GM19351 (cell line): Measurements from ENCODE around the gene LKAAEAR1.

Experiments
- ATAC-seq: cut with Tn5 transposase; IDR thresholded peaks from one replicate; pipeline ENCODE4 v1.9.1; 2021; ENCODE audit warnings: mild to moderate bottlenecking, moderate library complexity; ENCODE audit not compliant: unreplicated experiment

LKAAEAR1 gene

GRCh38 chr20:64069209-64069613 lies 15.0 kb downstream of the LKAAEAR1 start:
- no peak for ATAC-seq

- no peak for ATAC-seq
Observed at GRCh38 chr20:64068386-64069208, 15.6 kb downstream of the LKAAEAR1 start.

GRCh38 chr20:64067733-64068307 lies 16.4 kb downstream of the LKAAEAR1 start:
- ATAC-seq = no peak

- no peak for ATAC-seq
Observed at GRCh38 chr20:64067005-64067632, 17.1 kb downstream of the LKAAEAR1 start.

GRCh38 chr20:64065974-64066343 lies 18.2 kb downstream of the LKAAEAR1 start:
- peak; percentile 59 for ATAC-seq

- no peak for ATAC-seq
Observed at GRCh38 chr20:64065062-64065973, 18.9 kb downstream of the LKAAEAR1 start.

GRCh38 chr20:64064145-64064698 lies 20.0 kb downstream of the LKAAEAR1 start:
- ATAC-seq = no peak

GRCh38 chr20:64063389-64064144 lies 20.6 kb downstream of the LKAAEAR1 start:
- ATAC-seq = no peak

GRCh38 chr20:64062596-64063388 lies 21.4 kb downstream of the LKAAEAR1 start, which contains the start of gene TCEA2:
TSS of gene TCEA2 (plus strand) at chr20:64063198. CDS start at chr20:64063313, 115 bp downstream.
- peak; percentile 76 for ATAC-seq

- ATAC-seq = no peak
Observed at GRCh38 chr20:64062276-64062595, 22.0 kb downstream of the LKAAEAR1 start.

- ATAC-seq = no peak
Observed at GRCh38 chr20:64058536-64058935, 25.7 kb downstream of the LKAAEAR1 start.

GRCh38 chr20:64057628-64058498 lies 26.3 kb downstream of the LKAAEAR1 start:
- ATAC-seq = no peak

- no peak for ATAC-seq
Observed at GRCh38 chr20:64056889-64057627, 27.1 kb downstream of the LKAAEAR1 start.

- no peak for ATAC-seq
Observed at GRCh38 chr20:64056639-64056888, 27.6 kb downstream of the LKAAEAR1 start.

- ATAC-seq = no peak
Observed at GRCh38 chr20:64055893-64056638, 28.1 kb downstream of the LKAAEAR1 start.

- ATAC-seq = no peak
Observed at GRCh38 chr20:64055396-64055892, 28.8 kb downstream of the LKAAEAR1 start.
